Mammary epithelial cell (primary cell): ENCODE results near the gene RTN4IP1.

ENCODE experiments used
- CTCF ChIP-seq, 2 donors: IDR thresholded peaks in 1 of 2; conservative IDR thresholded peaks in 1 of 2; 2 replicates each; pipeline ENCODE4 v1.5.1; 2011 to 2012; ENCODE audit warnings: inconsistent platforms in 2 of 2, low read length in 2 of 2, mild to moderate bottlenecking in 2 of 2, control low read depth in 1 of 2, low read depth in 1 of 2; ENCODE audit not compliant: insufficient read depth in 1 of 2; ENCODE audit errors: extremely low read depth in 1 of 2
- EZH2 ChIP-seq: IDR thresholded peaks from 2 replicates; pipeline ENCODE4 v1.6.1; 2012; ENCODE audit warnings: low read length, inconsistent platforms, borderline replicate concordance

GRCh38 chr6:106539936-106540335 lies 89.4 kb downstream of the RTN4IP1 start:
- TF ChIP-seq CTCF (conservative IDR thresholded peaks at IDR 0.05 in 1 of 2, IDR thresholded peaks at IDR 0.05 in 1 of 2; ENCODE audit: extremely low read depth in 1 of 2, insufficient read depth in 1 of 2, low read depth in 1 of 2, low read length in 2 of 2), result no peak
- no peak for TF ChIP-seq EZH2
